ENCODE results near the gene TRIP11. TPM values are rescaled to one million over a fixed set of nuclear protein-coding genes. Genes with fewer than 3 reads are reported as not detected.

The TRIP11 gene
- total RNA-seq, 1 experiment from 2014 or later, result 7.1 TPM

DNA sequence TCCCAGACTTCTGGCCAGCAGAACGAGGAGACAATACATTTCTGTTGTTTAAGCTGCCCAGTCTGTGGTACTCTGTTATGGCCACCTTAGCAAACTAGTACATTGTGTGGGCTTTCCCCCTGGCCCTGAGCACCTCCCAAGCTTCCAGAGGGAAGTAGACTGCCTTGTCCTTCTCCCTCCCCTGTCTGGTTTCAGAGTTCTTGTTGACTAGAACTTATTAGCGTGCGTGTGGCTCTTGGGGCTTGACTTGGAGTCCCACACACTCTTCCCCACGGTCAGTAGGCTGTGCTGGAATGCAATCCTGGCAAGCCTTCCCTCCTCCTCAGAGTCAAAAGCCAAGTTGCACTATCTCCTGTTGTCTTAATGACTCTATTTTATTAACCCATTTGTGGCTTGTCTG lies 120.0 kb downstream of the TRIP11 start:
- DNase-seq (ENCODE audit: low spot score), result no peak

DNA sequence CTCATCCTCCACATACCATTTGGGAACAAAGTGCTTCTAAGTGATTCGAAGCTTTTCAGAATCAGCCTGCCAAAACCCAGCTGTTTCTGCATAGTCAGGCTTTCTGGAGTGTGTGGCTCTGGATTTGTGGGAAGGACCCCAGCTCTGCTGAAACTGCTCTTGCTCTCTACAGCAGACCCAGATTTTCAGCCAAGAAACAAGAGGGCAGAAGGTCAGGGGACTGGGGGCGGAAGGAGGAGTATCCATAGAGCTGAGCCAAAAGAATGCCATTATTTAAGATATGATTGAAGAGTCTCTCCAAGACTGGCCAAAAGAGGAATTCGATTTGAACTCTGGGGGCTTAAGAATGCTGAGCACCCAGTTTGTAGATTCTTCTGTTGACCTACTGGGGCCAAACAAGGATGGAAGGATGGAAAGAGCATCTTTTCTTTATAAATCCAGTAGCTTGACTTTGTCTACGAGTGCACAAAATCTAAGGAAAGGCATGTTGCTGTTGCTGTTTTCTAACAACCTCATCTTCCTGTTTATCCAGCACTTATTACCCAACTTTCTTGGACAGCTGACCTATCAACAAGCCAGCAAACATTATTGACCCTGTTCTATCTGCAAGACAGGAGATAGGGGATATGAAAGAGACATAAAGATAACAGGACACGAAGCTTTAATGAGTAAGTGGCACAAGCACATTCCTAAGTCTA lies 121.5 kb downstream of the TRIP11 start:
- no peak for DNase-seq (ENCODE audit: low spot score)

Other genes starting within 250 kb of the TRIP11 start
- 13.9 and 14.2 TPM in 2 replicates for gene TC2N, start 172.5 kb downstream of the TRIP11 start, total RNA-seq (2014; rRNA removed; shearing (Covaris generic))
- not detected in 2 replicates for gene FBLN5, start 92.4 kb downstream of the TRIP11 start, total RNA-seq (2014; rRNA removed; shearing (Covaris generic))
- gene ATXN3, start 66.5 kb upstream of the TRIP11 start, total RNA-seq (2014; rRNA removed; shearing (Covaris generic)), result 7.5 and 13.7 TPM in 2 replicates
- 268 and 270 TPM in 2 replicates for gene NDUFB1, start 81.6 kb upstream of the TRIP11 start, total RNA-seq (2014; rRNA removed; shearing (Covaris generic))
- gene CPSF2, start 81.9 kb upstream of the TRIP11 start, total RNA-seq (2014; rRNA removed; shearing (Covaris generic)), result 11.9 and 23.1 TPM in 2 replicates

Data from HT-29 (cell line).